Measurements from ENCODE around the gene ZBP1.

Gene ZBP1

GRCh38 chr20:57619051-57619831 lies 985 bp downstream of the ZBP1 start:
- ChIA-PET CTCF (interaction anchor here (0.6 to 2.0 kb wide), 9 partner anchors 10 to 592 kb away, joined by 3 to 6 read pairs (median 4); no protein-coding TSS in a partner anchor), POLR2A (interaction anchor here (0.6 kb wide), 1 partner anchor 576 kb away, joined by 4 read pairs; no protein-coding TSS in a partner anchor)
- DNase-seq (ENCODE audit: extremely low spot score) = peak; percentile 75
- TF ChIP-seq CTCF (IDR thresholded peaks at IDR 0.05; ENCODE audit: control extremely low read depth, extremely low read depth, low read depth, missing control alignments) = no peak

- DNase-seq (ENCODE audit: extremely low spot score) = no peak
- TF ChIP-seq CTCF (IDR thresholded peaks at IDR 0.05; ENCODE audit: control extremely low read depth, extremely low read depth, low read depth, missing control alignments) = no peak
- ChIA-PET CTCF (interaction anchor here (1.2 to 2.0 kb wide), 4 partner anchors 13 to 468 kb away, joined by 3 to 6 read pairs (median 6); no protein-coding TSS in a partner anchor), POLR2A (no interaction called here)
Measured at GRCh38 chr20:57618764-57619050, 1.5 kb downstream of the ZBP1 start.

- no peak for TF ChIP-seq CTCF (IDR thresholded peaks at IDR 0.05; ENCODE audit: control extremely low read depth, extremely low read depth, low read depth, missing control alignments)
- CTCF ChIA-PET = interaction anchor here (1.2 to 2.0 kb wide), 3 partner anchors 20 to 469 kb away, joined by 3 to 6 read pairs (median 6); no protein-coding TSS in a partner anchor
- no peak for DNase-seq (ENCODE audit: extremely low spot score)
- POLR2A ChIA-PET = no interaction called here
Measured at GRCh38 chr20:57618091-57618763, 2.0 kb downstream of the ZBP1 start.

GRCh38 chr20:57617079-57617795 lies 3.0 kb downstream of the ZBP1 start:
- ChIA-PET CTCF (interaction anchor here (1.0 to 1.2 kb wide), 3 partner anchors 13 to 470 kb away, joined by 3 to 4 read pairs (median 3); no protein-coding TSS in a partner anchor), POLR2A (no interaction called here)
- no peak for TF ChIP-seq CTCF (IDR thresholded peaks at IDR 0.05; ENCODE audit: control extremely low read depth, extremely low read depth, low read depth, missing control alignments)
- peak; percentile 5 for DNase-seq (ENCODE audit: extremely low spot score)

GRCh38 chr20:57616143-57616951 lies 3.9 kb downstream of the ZBP1 start:
- ChIA-PET POLR2A (no interaction called here), CTCF (interaction anchor here (1.0 to 1.3 kb wide), 6 partner anchors 10 to 38 kb away, joined by 3 to 4 read pairs (median 3); no protein-coding TSS in a partner anchor)
- DNase-seq (ENCODE audit: extremely low spot score) = peak; percentile 2
- no peak for TF ChIP-seq CTCF (IDR thresholded peaks at IDR 0.05; ENCODE audit: control extremely low read depth, extremely low read depth, low read depth, missing control alignments)

Data from GM10248 (cell line).